GM19372 (cell line): ENCODE data around the gene DDC.

Experiments used
- ATAC-seq: cut with Tn5 transposase; IDR thresholded peaks from one replicate; pipeline ENCODE4 v1.9.1; 2021; ENCODE audit warnings: mild to moderate bottlenecking, low read depth, moderate library complexity; ENCODE audit not compliant: unreplicated experiment

Gene DDC

DNA sequence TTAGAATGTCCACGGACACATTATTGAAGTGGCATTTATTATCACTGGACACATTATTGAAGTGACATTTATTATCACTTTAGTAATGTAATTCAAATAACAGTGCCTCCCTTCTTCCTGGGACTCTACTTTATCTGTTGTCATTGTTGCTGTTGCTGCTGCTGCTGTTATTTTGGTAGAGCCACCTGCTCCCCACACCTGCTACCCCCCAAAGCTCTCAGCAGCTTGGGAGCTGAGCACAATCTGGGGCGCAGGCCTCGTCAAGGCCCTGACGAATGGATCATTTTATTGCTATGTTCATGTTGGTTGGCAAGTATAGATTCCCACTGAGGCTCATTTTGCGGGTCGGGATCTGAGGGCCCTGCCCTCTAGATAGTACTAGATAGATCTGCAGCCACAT lies 139.9 kb downstream of the DDC start:
- no peak for ATAC-seq

DNA sequence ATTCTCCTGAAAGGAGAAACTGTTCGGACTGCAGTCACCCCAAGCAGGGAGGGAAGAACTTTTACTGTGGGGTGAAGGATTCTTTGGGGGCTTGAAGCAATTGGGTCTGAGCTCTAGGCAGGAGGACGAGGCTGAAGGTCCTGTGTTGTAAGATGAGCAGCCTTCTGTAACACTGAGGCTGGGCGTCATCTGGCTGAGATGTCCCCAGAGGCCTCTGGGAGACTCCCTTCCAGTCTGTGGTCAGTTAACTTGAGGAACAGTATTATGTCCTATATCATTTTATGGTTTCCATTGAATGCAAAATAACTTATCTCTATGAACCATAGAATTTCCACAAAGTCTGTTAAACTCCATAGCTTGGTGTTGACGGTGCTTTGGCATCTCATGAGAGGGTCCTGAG lies 141.3 kb downstream of the DDC start:
- ATAC-seq: no peak

DNA sequence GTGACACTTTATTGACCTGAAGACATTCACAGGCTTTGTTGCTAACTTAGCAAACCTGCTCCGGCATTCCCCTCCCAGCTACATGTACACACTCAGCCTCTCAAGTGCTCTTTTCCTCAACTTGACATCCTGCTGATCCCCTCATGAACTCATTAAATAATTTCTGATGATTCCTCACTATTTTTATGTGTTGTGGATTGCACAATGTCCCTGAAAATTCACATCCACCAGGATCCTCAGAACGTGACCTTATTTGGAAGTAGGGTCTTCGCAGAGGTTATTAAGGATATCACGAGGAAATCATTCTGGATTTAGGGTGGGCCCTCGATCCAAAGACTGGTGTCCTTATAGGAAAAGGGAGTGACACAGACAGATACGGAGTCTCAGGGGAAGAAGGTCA lies 142.3 kb downstream of the DDC start:
- no peak for ATAC-seq

DNA sequence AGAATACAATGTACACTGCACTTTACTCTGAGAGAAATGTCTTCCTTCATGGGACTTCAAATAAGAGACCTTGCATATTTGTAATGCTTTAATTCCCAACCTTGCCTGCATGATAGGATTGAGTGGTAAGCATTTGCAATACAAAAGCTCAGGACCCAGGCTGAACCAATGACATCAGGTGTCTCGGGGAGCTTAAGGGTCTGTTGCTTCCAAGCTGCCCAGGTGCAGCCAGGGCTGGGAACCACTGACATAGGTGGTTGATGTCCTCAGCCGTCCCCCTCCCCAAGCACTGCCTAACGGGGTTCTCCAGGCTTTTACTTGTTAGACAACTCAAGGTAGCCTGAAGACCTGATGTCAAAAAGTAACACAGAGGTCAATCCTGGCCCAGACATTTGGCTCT lies 144.2 kb downstream of the DDC start:
- no peak for ATAC-seq

- no peak for ATAC-seq
These were observed 146.5 kb downstream of the DDC start for GRCh38 chr7:50418526-50419290.

DNA sequence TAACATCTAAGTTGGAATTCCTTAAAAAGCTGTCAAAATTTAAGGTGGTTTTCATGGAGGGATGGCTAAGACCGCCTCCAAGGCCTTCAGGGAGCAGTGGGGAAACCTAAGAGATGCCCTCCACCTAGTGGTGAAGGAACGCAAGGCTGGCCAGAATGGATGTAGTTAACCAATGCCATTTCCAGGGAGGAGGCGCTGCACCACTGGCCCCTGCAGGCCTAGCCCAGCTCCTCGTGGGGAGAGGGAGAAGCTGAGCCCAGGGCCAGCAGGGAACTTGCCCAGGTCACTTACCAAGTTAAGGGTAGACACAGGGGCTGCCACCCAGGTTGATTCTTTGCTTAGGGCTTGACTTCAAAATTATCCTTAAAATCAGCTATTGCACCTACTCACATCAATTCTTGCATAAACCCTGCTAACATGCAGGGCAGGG lies 147.1 kb downstream of the DDC start:
- ATAC-seq: peak; percentile 85

- ATAC-seq: peak; percentile 72
These were observed 148.6 kb downstream of the DDC start for GRCh38 chr7:50416527-50417182.

- ATAC-seq: no peak
These were observed 149.3 kb downstream of the DDC start for GRCh38 chr7:50415844-50416364.

DNA sequence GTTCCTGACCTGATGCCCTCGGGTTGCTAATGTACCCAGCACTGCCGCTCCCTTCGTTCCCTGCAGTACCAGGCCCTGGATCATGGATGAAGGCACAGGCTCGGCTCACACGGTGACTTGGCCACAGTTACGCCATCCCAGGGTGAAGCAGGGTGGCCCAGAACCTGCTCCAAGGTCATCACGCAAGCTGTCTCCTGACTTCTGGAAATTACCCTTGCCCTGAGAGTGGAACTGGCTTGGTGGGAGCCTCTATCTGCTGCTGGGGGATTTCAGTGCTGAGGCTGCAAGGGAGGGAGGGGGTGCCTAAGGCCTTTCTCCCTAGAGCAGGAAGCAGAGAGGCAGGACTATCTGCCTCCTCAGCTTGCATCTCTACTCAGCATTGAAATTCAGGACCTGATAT lies 151.6 kb downstream of the DDC start:
- ATAC-seq: no peak

DNA sequence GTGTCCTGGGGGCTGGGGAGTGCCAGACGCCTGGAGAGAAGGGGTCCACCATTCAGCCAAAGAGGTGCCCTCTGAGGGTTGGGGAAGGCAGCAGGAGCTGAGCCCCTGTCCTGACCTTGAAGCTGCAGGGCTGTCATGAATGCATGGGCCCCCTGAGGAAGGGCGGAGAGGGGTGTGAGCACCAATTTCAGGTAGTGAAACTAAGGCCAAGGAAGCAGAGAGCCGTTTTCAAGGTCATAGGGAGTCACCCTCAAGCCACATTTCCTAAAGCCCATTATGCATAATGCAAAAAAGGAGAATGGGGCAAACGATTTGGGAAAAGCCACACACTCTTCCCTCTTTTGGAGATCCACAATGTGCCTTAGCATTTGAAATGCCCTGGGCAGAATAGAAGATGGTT lies 152.2 kb downstream of the DDC start:
- ATAC-seq: no peak

GRCh38 chr7:50411332-50411731 lies 153.9 kb downstream of the DDC start:
- ATAC-seq: peak; percentile 39

GRCh38 chr7:50409856-50410745 lies 155.1 kb downstream of the DDC start:
- peak; percentile 34 for ATAC-seq
